SK-N-SH treated with all-trans-retinoic acid at 6 μM for 48 hours (cell line): ENCODE data around the gene GLIS1.

Experiments
- ATAC-seq: fragments of 200-7000 bp; cut with Tn5 transposase; 3 replicates; pipeline ENCODE4 v1.9.1; 2020; ENCODE audit warnings: mild to moderate bottlenecking, moderate library complexity
- ARNTL ChIP-seq: fragments of 450-650 bp; formaldehyde crosslinking; IDR thresholded peaks from 2 replicates; pipeline ENCODE4 v1.5.0; 2020; ENCODE audit warnings: low read depth, mild to moderate bottlenecking, moderate library complexity, borderline replicate concordance
- BACH2 ChIP-seq: fragments of 250-450 bp; sonication (Bioruptor Pico); IDR thresholded peaks from 2 replicates; pipeline ENCODE4 v1.9.0; 2021; ENCODE audit warnings: mild to moderate bottlenecking, borderline replicate concordance
- CSDC2 ChIP-seq: fragments of 250-450 bp; sonication (Bioruptor Pico); IDR thresholded peaks from 2 replicates; pipeline ENCODE4 v1.5.0; 2020; ENCODE audit warnings: mild to moderate bottlenecking, moderate library complexity
- ESRRG ChIP-seq: fragments of 250-450 bp; sonication (Bioruptor Pico); IDR thresholded peaks from 2 replicates; pipeline ENCODE4 v1.6.1; 2021; ENCODE audit warnings: mild to moderate bottlenecking
- GLIS3 ChIP-seq: fragments of 250-450 bp; sonication (Bioruptor Pico); IDR thresholded peaks from 2 replicates; pipeline ENCODE4 v1.5.0; 2020; ENCODE audit warnings: mild to moderate bottlenecking, moderate library complexity
- ISL1 ChIP-seq: fragments of 250-450 bp; sonication (Bioruptor Pico); IDR thresholded peaks from 2 replicates; pipeline ENCODE4 v2.1.2; 2022; ENCODE audit warnings: mild to moderate bottlenecking, moderate library complexity
- OSR1 ChIP-seq: fragments of 250-450 bp; sonication (Bioruptor Pico); IDR thresholded peaks from 2 replicates; pipeline ENCODE4 v1.8.0; 2022; ENCODE audit warnings: moderate library complexity, mild to moderate bottlenecking, inconsistent platforms
- PPARA ChIP-seq: fragments of 250-450 bp; sonication (Bioruptor Pico); IDR thresholded peaks from 2 replicates; pipeline ENCODE4 v1.5.0; 2020; ENCODE audit warnings: mild to moderate bottlenecking, borderline replicate concordance
- SNAI2 ChIP-seq: fragments of 250-450 bp; sonication (Bioruptor Pico); IDR thresholded peaks from 2 replicates; pipeline ENCODE4 v1.5.0; 2020; ENCODE audit warnings: mild to moderate bottlenecking, moderate library complexity
- TCF4 ChIP-seq: fragments of 250-450 bp; sonication (Bioruptor Pico); IDR thresholded peaks from 2 replicates; pipeline ENCODE4 v1.8.0; 2021; ENCODE audit warnings: mild to moderate bottlenecking, moderate library complexity, borderline replicate concordance
- TOX ChIP-seq: fragments of 250-450 bp; sonication (Bioruptor Pico); IDR thresholded peaks from 2 replicates; pipeline ENCODE4 v1.8.0; 2021; ENCODE audit warnings: mild to moderate bottlenecking, moderate library complexity, borderline replicate concordance
- ZC3H10 ChIP-seq: fragments of 250-450 bp; sonication (Bioruptor Pico); IDR thresholded peaks from 2 replicates; pipeline ENCODE4 v1.5.1; 2021; ENCODE audit warnings: mild to moderate bottlenecking, moderate library complexity
- ZFP3 ChIP-seq: fragments of 250-450 bp; sonication (Bioruptor Pico); IDR thresholded peaks from 2 replicates; pipeline ENCODE4 v1.5.0; 2020; ENCODE audit warnings: mild to moderate bottlenecking, moderate library complexity
- ZFP30 ChIP-seq: fragments of 450-650 bp; formaldehyde crosslinking; IDR thresholded peaks from 2 replicates; pipeline ENCODE4 v1.5.0; 2022; ENCODE audit warnings: mild to moderate bottlenecking, moderate library complexity
- ZNF565 ChIP-seq: fragments of 450-650 bp; formaldehyde crosslinking; conservative IDR thresholded peaks from 2 replicates; pipeline ENCODE4 v1.5.0; 2020; ENCODE audit warnings: low read depth, mild to moderate bottlenecking, moderate library complexity
- ZNF70 ChIP-seq: fragments of 450-650 bp; formaldehyde crosslinking; IDR thresholded peaks from 2 replicates; pipeline ENCODE4 v1.5.0; 2020; ENCODE audit warnings: mild to moderate bottlenecking, moderate library complexity
- ZNF8 ChIP-seq: fragments of 450-650 bp; formaldehyde crosslinking; IDR thresholded peaks from 2 replicates; pipeline ENCODE4 v1.5.0; 2020; ENCODE audit warnings: mild to moderate bottlenecking, moderate library complexity
- TF ChIP-seq, protein P1 (sequence below): fragments of 250-450 bp; sonication (Bioruptor Pico); IDR thresholded peaks from 2 replicates; pipeline ENCODE4 v1.5.0; 2020; ENCODE audit warnings: mild to moderate bottlenecking, moderate library complexity
- TF ChIP-seq, protein P2 (sequence below): fragments of 250-450 bp; sonication (Bioruptor Pico); IDR thresholded peaks from 2 replicates; pipeline ENCODE4 v1.8.0; 2021; ENCODE audit warnings: low read depth, mild to moderate bottlenecking, moderate library complexity, borderline replicate concordance
- TF ChIP-seq, protein P3 (sequence below): fragments of 250-450 bp; sonication (Bioruptor Pico); IDR thresholded peaks from 2 replicates; pipeline ENCODE4 v1.5.1; 2021; ENCODE audit warnings: mild to moderate bottlenecking, moderate library complexity

Gene GLIS1

GRCh38 chr1:53738205-53739108, 507 bp downstream of the GLIS1 start (continued):
- TF ChIP-seq, protein P1, sequence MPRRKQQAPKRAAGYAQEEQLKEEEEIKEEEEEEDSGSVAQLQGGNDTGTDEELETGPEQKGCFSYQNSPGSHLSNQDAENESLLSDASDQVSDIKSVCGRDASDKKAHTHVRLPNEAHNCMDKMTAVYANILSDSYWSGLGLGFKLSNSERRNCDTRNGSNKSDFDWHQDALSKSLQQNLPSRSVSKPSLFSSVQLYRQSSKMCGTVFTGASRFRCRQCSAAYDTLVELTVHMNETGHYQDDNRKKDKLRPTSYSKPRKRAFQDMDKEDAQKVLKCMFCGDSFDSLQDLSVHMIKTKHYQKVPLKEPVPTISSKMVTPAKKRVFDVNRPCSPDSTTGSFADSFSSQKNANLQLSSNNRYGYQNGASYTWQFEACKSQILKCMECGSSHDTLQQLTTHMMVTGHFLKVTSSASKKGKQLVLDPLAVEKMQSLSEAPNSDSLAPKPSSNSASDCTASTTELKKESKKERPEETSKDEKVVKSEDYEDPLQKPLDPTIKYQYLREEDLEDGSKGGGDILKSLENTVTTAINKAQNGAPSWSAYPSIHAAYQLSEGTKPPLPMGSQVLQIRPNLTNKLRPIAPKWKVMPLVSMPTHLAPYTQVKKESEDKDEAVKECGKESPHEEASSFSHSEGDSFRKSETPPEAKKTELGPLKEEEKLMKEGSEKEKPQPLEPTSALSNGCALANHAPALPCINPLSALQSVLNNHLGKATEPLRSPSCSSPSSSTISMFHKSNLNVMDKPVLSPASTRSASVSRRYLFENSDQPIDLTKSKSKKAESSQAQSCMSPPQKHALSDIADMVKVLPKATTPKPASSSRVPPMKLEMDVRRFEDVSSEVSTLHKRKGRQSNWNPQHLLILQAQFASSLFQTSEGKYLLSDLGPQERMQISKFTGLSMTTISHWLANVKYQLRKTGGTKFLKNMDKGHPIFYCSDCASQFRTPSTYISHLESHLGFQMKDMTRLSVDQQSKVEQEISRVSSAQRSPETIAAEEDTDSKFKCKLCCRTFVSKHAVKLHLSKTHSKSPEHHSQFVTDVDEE (CRISPR knock-in tag): no peak

DNA sequence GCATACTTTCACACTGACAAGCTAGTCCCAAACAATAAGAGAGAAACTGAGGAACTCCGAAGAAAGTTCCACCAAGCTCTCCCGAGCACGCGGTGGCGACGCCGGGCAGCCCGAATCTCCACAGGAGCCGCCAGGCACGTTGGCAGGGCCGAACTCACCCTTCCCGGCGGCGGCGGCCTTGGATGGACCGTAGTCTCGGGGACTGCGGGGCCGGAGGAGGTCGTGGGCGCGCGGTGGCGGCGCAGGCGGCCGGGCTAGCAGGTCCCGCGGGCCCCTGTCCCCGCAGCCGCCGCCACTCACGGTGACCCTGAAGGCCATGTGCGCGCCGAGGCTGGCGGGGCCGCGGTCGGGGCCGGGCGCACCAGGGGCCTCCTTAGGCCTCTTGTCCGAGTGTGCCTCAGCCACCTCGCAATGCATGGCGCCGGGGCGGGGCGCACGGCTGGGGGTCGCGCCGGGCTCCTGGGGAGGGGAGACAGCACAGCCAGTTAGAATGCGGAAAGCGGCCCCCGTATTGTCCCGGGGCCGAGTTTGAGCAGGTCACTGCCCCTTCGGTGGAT, 1.2 kb downstream of the GLIS1 start:
- ATAC-seq: no peak
- no peak for TF ChIP-seq ZNF565 (CRISPR knock-in tag)
- no peak for TF ChIP-seq OSR1 (CRISPR knock-in tag)
- no peak for TF ChIP-seq ZFP30
- no peak for TF ChIP-seq BACH2
- TF ChIP-seq ESRRG (CRISPR knock-in tag): no peak
- TF ChIP-seq CSDC2: no peak
- no peak for TF ChIP-seq ZNF70 (CRISPR knock-in tag)
- no peak for TF ChIP-seq SNAI2 (CRISPR knock-in tag)
- TF ChIP-seq, all 23 proteins: peak for 0

DNA sequence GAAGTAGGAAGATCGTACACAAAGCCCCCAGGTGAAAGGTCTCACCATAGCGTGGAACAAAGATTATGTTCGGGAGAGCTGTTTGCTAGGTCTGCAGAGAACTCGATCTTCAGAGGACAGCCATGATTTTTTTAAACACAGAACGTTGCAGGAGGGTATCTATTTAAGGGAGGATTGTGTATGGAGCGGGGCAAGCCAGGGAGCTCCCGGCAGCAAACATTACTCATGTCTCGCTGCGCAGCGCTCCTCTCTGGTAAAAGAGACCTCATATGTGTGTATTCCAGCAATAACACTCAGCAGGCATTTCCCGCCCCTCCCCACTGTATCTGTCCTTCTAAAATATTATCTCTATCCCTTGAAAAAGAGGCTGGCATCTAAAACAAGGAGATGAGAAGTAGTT, 2.7 kb downstream of the GLIS1 start:
- TF ChIP-seq, protein P1 (CRISPR knock-in tag): no peak
- TF ChIP-seq ARNTL: no peak
- no peak for TF ChIP-seq SNAI2 (CRISPR knock-in tag)
- TF ChIP-seq GLIS3 (CRISPR knock-in tag): no peak
- TF ChIP-seq ZC3H10 (CRISPR knock-in tag): no peak
- no peak for TF ChIP-seq ZNF565 (CRISPR knock-in tag)
- TF ChIP-seq CSDC2: no peak
- TF ChIP-seq ZFP3 (CRISPR knock-in tag): no peak
- no peak for TF ChIP-seq ESRRG (CRISPR knock-in tag)
- no peak for TF ChIP-seq TOX (CRISPR knock-in tag)
- no peak for TF ChIP-seq BACH2
- no peak for TF ChIP-seq TCF4 (CRISPR knock-in tag)
- TF ChIP-seq PPARA (CRISPR knock-in tag): no peak
- TF ChIP-seq ZNF70 (CRISPR knock-in tag): no peak
- no peak for TF ChIP-seq ISL1 (CRISPR knock-in tag)
- no peak for TF ChIP-seq ZNF8 (CRISPR knock-in tag)
- TF ChIP-seq, protein P2, sequence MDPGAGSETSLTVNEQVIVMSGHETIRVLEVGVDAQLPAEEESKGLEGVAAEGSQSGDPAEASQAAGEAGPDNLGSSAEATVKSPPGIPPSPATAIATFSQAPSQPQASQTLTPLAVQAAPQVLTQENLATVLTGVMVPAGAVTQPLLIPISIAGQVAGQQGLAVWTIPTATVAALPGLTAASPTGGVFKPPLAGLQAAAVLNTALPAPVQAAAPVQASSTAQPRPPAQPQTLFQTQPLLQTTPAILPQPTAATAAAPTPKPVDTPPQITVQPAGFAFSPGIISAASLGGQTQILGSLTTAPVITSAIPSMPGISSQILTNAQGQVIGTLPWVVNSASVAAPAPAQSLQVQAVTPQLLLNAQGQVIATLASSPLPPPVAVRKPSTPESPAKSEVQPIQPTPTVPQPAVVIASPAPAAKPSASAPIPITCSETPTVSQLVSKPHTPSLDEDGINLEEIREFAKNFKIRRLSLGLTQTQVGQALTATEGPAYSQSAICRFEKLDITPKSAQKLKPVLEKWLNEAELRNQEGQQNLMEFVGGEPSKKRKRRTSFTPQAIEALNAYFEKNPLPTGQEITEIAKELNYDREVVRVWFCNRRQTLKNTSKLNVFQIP (CRISPR knock-in tag): no peak
- TF ChIP-seq, all 23 proteins: peak for 0
- ATAC-seq: no peak

DNA sequence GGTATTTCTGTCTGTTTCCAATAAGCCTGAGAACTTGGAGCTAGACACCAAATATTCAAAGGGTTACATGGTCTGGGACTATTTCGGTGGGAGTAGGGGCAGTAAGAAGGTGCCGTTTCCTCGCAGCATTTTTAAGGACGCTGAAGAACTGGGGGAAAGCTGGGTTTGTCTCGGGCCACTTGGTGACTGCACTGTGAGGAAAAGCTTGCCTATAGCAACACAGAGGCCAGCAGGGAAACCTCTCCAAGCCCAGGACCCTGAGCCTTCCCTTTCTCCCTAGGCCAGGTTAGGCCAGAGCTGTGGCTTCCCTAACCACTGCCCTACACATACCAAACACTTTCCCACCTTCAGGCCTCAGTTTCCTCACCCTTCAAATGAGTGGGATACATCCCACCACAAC, 3.3 kb downstream of the GLIS1 start:
- ATAC-seq: no peak
- TF ChIP-seq, protein P3, sequence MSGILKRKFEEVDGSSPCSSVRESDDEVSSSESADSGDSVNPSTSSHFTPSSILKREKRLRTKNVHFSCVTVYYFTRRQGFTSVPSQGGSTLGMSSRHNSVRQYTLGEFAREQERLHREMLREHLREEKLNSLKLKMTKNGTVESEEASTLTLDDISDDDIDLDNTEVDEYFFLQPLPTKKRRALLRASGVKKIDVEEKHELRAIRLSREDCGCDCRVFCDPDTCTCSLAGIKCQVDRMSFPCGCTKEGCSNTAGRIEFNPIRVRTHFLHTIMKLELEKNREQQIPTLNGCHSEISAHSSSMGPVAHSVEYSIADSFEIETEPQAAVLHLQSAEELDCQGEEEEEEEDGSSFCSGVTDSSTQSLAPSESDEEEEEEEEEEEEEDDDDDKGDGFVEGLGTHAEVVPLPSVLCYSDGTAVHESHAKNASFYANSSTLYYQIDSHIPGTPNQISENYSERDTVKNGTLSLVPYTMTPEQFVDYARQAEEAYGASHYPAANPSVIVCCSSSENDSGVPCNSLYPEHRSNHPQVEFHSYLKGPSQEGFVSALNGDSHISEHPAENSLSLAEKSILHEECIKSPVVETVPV (CRISPR knock-in tag): no peak
- TF ChIP-seq SNAI2 (CRISPR knock-in tag): no peak
- TF ChIP-seq BACH2: no peak
- TF ChIP-seq ZC3H10 (CRISPR knock-in tag): no peak
- TF ChIP-seq, protein P2 (CRISPR knock-in tag): no peak
- TF ChIP-seq CSDC2: no peak
- no peak for TF ChIP-seq ISL1 (CRISPR knock-in tag)
- no peak for TF ChIP-seq TCF4 (CRISPR knock-in tag)
- TF ChIP-seq, all 23 proteins: peak for 0
